K562 (cell line): Measurements from ENCODE around the gene SEL1L. TPM values are rescaled to one million over a fixed set of nuclear protein-coding genes. Genes with fewer than 3 reads are reported as not detected.

Experiments
- ATF7 ChIP-seq: fragments of 450-650 bp; IDR thresholded peaks from 2 replicates; pipeline ENCODE4 v1.7.1; 2014; ENCODE audit warnings: mild to moderate bottlenecking, moderate library complexity
- CBX1 ChIP-seq: sonication (generic); IDR thresholded peaks from 2 replicates; pipeline ENCODE4 v1.6.1; 2016; ENCODE audit warnings: antibody characterized with exemption, low read depth, mild to moderate bottlenecking
- CBX3 ChIP-seq, 2 experiments: IDR thresholded peaks; 1 replicate in 1 of 2; 2 replicates in 1 of 2; pipeline ENCODE4 v1.6.1; 2012; ENCODE audit warnings: inconsistent platforms in 2 of 2, low read length in 2 of 2, borderline replicate concordance in 1 of 2, control low read depth in 1 of 2
- CC2D1A ChIP-seq: fragments of 450-650 bp; IDR thresholded peaks from 2 replicates; pipeline ENCODE4 v1.6.1; 2017; ENCODE audit warnings: mild to moderate bottlenecking
- DNMT1 ChIP-seq: fragments of 450-650 bp; IDR thresholded peaks from 2 replicates; pipeline ENCODE4 v1.6.1; 2016; ENCODE audit warnings: antibody characterized with exemption, mild to moderate bottlenecking
- DPF2 ChIP-seq: fragments of 450-650 bp; IDR thresholded peaks from 2 replicates; pipeline ENCODE4 v1.6.1; 2016
- EHMT2 ChIP-seq: fragments of 450-650 bp; IDR thresholded peaks from 2 replicates; pipeline ENCODE4 v1.6.1; 2018; ENCODE audit warnings: antibody characterized with exemption
- FIP1L1 ChIP-seq: fragments of 200-400 bp; formaldehyde crosslinking; IDR thresholded peaks from 2 replicates; pipeline ENCODE4 v1.6.1; 2018; ENCODE audit warnings: mild to moderate bottlenecking, low read depth, low read length; ENCODE audit not compliant: poor library complexity, severe bottlenecking
- GATA2 ChIP-seq: sonication (generic); formaldehyde crosslinking; IDR thresholded peaks from 2 replicates; pipeline ENCODE4 v1.4.0; 2020; ENCODE audit warnings: mild to moderate bottlenecking, missing genetic modification reagents
- JUNB ChIP-seq: fragments of 450-650 bp; formaldehyde crosslinking; conservative IDR thresholded peaks from 2 replicates; pipeline ENCODE4 v1.4.0; 2020; ENCODE audit warnings: mild to moderate bottlenecking
- LEF1 ChIP-seq: fragments of 450-650 bp; IDR thresholded peaks from 2 replicates; pipeline ENCODE4 v1.6.1; 2016; ENCODE audit warnings: mild to moderate bottlenecking
- NUFIP1 ChIP-seq: fragments of 450-650 bp; IDR thresholded peaks from 2 replicates; pipeline ENCODE4 v1.6.1; 2018; ENCODE audit not compliant: partially characterized antibody
- ZNF175 ChIP-seq: fragments of 200-800 bp; sonication (Bioruptor generic); IDR thresholded peaks from 2 replicates; pipeline ENCODE4 v1.6.1; 2016; ENCODE audit warnings: low read depth, mild to moderate bottlenecking, missing genetic modification characterization, missing compliant biosample characterization
- ZNF436 ChIP-seq: fragments of 250-450, 450-650 bp; sonication (Bioruptor Pico); formaldehyde crosslinking; IDR thresholded peaks from 2 replicates; pipeline ENCODE4 v1.7.0; 2020; ENCODE audit warnings: mild to moderate bottlenecking
- ZNF444 ChIP-seq: fragments of 250-450 bp; sonication (Bioruptor Pico); IDR thresholded peaks from 2 replicates; pipeline ENCODE4 v1.4.0; 2020; ENCODE audit warnings: mild to moderate bottlenecking, moderate library complexity
- polyA plus RNA-seq, 8 experiments: library from polyadenylated mRNA; depleted of rRNA in 4 of 8; stranded (reverse) in 5 of 8; unstranded in 3 of 8; fragments of >200 nt; fragmentation: Nextera tagmentation in 2 of 8; fragmentation: Illumina TruSeq in 1 of 8; extraction: Ambion mirVana in 2 of 8; extraction: Trizol in 1 of 8; gene quantifications; 2 replicates each; pipeline versions ENCODE4 v1.2.1 to v1.2.3, GENCODE V29; 2011 to 2014; ENCODE audit warnings: inconsistent platforms in 1 of 8, missing spikeins in 1 of 8
- total RNA-seq, 7 experiments: library from RNA; depleted of rRNA in 6 of 7; stranded (reverse); fragments of >200 nt in 6 of 7; fragmentation: Illumina TruSeq in 2 of 7; extraction: Trizol in 2 of 7; gene quantifications; 2 replicates each; pipeline versions ENCODE4 v1.2.1 to v1.2.3, GENCODE V29; 2011 to 2021; ENCODE audit warnings: low replicate concordance in 1 of 7
- TF ChIP-seq, protein P1 (sequence below): sonication (generic); formaldehyde crosslinking; IDR thresholded peaks from 2 replicates; pipeline ENCODE4 v1.8.1; 2023; ENCODE audit warnings: mild to moderate bottlenecking, missing genetic modification reagents
- TF ChIP-seq, protein P2 (sequence below): fragments of 450-650 bp; IDR thresholded peaks from 2 replicates; pipeline ENCODE4 v1.6.1; 2016; ENCODE audit warnings: low read depth, mild to moderate bottlenecking, moderate library complexity
- TF ChIP-seq, protein P3 (sequence below): fragments of 250-450 bp; sonication (Bioruptor Pico); IDR thresholded peaks from 2 replicates; pipeline ENCODE4 v1.5.0; 2021; ENCODE audit warnings: mild to moderate bottlenecking, borderline replicate concordance
- TF ChIP-seq, protein P4 (sequence below): fragments of 250-450 bp; sonication (Bioruptor Pico); IDR thresholded peaks from 2 replicates; pipeline ENCODE4 v1.8.0; 2021; ENCODE audit warnings: mild to moderate bottlenecking, moderate library complexity
- TF ChIP-seq, protein P5 (sequence below): fragments of 250-450 bp; sonication (Bioruptor Pico); IDR thresholded peaks from 2 replicates; pipeline ENCODE4 v1.5.0; 2021; ENCODE audit warnings: mild to moderate bottlenecking, moderate library complexity

The SEL1L gene
- total and polyA plus RNA-seq, 9 of the 15 experiments (the other 6 are each of a cell fraction or from before 2014, with no cell fraction given): 7.7 to 21.1 (median 13.6) TPM

DNA sequence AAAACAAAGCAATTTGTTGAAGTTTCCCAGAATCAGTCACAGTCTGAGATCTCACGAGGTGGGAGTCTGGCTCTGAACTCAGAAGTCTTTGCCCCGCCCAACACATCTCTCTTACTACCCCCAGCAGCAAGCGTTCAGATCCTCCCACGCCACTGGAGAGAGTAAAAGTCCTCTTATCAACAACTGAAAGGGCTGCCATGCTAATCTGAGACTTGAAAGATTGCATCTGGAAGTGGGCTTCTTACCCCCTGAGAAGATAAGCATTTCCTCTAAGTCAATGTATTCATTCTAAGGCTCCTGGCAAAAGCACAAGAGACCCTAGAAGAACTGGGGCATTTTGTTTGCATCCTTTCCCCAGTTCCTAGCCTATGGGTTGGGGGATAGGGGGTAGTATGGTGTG lies 99.4 kb downstream of the SEL1L start (continued):
- TF ChIP-seq, protein P1, sequence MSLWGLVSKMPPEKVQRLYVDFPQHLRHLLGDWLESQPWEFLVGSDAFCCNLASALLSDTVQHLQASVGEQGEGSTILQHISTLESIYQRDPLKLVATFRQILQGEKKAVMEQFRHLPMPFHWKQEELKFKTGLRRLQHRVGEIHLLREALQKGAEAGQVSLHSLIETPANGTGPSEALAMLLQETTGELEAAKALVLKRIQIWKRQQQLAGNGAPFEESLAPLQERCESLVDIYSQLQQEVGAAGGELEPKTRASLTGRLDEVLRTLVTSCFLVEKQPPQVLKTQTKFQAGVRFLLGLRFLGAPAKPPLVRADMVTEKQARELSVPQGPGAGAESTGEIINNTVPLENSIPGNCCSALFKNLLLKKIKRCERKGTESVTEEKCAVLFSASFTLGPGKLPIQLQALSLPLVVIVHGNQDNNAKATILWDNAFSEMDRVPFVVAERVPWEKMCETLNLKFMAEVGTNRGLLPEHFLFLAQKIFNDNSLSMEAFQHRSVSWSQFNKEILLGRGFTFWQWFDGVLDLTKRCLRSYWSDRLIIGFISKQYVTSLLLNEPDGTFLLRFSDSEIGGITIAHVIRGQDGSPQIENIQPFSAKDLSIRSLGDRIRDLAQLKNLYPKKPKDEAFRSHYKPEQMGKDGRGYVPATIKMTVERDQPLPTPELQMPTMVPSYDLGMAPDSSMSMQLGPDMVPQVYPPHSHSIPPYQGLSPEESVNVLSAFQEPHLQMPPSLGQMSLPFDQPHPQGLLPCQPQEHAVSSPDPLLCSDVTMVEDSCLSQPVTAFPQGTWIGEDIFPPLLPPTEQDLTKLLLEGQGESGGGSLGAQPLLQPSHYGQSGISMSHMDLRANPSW (CRISPR knock-in tag): no peak
- TF ChIP-seq, protein P2, sequence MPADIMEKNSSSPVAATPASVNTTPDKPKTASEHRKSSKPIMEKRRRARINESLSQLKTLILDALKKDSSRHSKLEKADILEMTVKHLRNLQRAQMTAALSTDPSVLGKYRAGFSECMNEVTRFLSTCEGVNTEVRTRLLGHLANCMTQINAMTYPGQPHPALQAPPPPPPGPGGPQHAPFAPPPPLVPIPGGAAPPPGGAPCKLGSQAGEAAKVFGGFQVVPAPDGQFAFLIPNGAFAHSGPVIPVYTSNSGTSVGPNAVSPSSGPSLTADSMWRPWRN: peak; percentile 63; the same call in 1 of the 2 replicates
- TF ChIP-seq DNMT1 (no peak), ZNF436 (CRISPR knock-in tag) (no peak), DPF2 (peak; percentile 91), EHMT2 (no peak), CBX1 (no peak), ZNF444 (CRISPR knock-in tag) (no peak), ATF7 (peak; percentile 48; the same call in 1 of the 2 replicates), FIP1L1 (no peak), ZNF175 (no peak), LEF1 (peak; percentile 74), NUFIP1 (no peak), JUNB (no peak), GATA2 (CRISPR knock-in tag) (no peak), CC2D1A (no peak), CBX3 (IDR thresholded peaks at IDR 0.05; ENCODE audit: borderline replicate concordance in 1 of 2, low read length in 2 of 2) (no peak)
- TF ChIP-seq, protein P3, sequence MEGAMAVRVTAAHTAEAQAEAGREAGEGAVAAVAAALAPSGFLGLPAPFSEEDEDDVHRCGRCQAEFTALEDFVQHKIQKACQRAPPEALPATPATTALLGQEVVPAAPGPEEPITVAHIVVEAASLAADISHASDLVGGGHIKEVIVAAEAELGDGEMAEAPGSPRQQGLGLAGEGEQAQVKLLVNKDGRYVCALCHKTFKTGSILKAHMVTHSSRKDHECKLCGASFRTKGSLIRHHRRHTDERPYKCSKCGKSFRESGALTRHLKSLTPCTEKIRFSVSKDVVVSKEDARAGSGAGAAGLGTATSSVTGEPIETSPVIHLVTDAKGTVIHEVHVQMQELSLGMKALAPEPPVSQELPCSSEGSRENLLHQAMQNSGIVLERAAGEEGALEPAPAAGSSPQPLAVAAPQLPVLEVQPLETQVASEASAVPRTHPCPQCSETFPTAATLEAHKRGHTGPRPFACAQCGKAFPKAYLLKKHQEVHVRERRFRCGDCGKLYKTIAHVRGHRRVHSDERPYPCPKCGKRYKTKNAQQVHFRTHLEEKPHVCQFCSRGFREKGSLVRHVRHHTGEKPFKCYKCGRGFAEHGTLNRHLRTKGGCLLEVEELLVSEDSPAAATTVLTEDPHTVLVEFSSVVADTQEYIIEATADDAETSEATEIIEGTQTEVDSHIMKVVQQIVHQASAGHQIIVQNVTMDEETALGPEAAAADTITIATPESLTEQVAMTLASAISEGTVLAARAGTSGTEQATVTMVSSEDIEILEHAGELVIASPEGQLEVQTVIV: no peak
- TF ChIP-seq, protein P4, sequence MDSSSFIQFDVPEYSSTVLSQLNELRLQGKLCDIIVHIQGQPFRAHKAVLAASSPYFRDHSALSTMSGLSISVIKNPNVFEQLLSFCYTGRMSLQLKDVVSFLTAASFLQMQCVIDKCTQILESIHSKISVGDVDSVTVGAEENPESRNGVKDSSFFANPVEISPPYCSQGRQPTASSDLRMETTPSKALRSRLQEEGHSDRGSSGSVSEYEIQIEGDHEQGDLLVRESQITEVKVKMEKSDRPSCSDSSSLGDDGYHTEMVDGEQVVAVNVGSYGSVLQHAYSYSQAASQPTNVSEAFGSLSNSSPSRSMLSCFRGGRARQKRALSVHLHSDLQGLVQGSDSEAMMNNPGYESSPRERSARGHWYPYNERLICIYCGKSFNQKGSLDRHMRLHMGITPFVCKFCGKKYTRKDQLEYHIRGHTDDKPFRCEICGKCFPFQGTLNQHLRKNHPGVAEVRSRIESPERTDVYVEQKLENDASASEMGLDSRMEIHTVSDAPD (CRISPR knock-in tag): no peak
- TF ChIP-seq, protein P5, sequence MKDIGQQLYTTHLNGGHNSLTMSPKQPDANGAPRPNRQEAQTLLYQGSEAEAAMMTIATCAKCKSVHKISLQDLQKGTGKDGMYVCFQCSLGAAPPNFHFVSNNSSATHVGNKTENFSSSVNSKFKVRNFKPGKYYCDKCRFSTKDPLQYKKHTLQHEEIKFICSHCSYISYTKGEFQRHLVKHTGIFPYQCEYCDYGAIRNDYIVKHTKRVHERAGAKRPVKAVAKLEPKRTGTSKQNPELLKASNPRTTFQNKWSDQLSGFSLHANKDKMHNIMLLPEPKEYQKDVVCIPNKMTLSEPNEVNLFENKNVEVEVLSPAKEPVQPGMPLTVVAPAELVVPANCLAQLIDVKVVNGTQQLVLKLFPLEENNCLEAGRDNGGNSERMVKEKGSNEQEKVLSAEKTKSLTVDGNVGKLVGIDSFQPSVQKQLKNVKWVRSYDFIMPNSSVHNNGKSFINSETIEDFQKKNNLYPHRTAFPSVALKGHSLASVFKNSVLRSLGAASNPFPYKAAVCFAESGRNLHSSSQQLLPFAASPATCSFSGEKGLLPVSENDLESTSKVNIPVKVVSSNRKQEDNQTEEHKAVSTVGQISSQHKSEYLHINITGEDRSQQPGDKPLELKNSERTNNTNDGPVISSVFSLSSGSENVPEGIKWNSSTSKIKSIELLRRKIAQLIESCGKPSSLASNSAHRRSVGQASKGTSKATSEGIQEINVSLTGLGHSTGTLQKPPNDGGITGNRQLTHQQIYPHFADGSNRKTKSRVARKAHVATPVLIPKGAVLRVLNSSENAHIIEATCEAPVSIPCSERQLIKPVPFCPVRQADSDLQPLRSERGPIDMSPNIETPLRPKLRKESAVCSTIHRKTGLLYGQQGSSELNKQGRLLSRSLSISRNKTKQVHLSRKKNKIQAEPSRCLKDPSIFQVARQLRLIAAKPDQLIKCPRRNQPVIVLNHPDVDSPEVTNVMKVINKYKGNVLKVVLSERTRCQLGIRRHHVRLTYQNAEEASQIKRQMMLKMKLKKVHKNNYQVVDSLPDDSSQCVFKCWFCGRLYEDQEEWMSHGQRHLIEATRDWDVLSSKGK (CRISPR knock-in tag): no peak
